Neural crest cell (in vitro differentiated cells): ENCODE results near the gene SRSF2. TPM values are rescaled to one million over a fixed set of nuclear protein-coding genes. Genes with fewer than 3 reads are reported as not detected.

ENCODE experiments used
- DNase-seq: peaks from one replicate; pipeline ENCODE4 v3.0.0; 2021; ENCODE audit warnings: low read depth, mixed read lengths, low spot score
- H3K27ac Mint-ChIP-seq: one replicate; pipeline ENCODE4 v1.8.0; 2021; ENCODE audit warnings: mild to moderate bottlenecking, mixed read lengths; ENCODE audit not compliant: unreplicated experiment
- H3K27me3 Mint-ChIP-seq: 2 replicates; pipeline ENCODE4 v1.8.0; 2021; ENCODE audit warnings: low read depth, mild to moderate bottlenecking, mixed read lengths
- H3K36me3 Mint-ChIP-seq: 2 replicates; pipeline ENCODE4 v1.8.0; 2021; ENCODE audit warnings: low read depth, mild to moderate bottlenecking, mixed read lengths
- H3K4me1 Mint-ChIP-seq: 2 replicates; pipeline ENCODE4 v1.8.0; 2021; ENCODE audit warnings: mixed read lengths
- H3K4me3 Mint-ChIP-seq: one replicate; pipeline ENCODE4 v1.8.0; 2021; ENCODE audit warnings: mild to moderate bottlenecking, mixed read lengths
- H3K9me3 Mint-ChIP-seq: 2 replicates; pipeline ENCODE4 v1.8.0; 2021; ENCODE audit warnings: mixed read lengths
- total RNA-seq: library from RNA; stranded (reverse); gene quantifications from 2 replicates; pipeline ENCODE4 v1.2.1, GENCODE V29; 2021
- TF ChIP-seq, protein P1 (sequence below): fragments of 200-600 bp; sonication (generic); conservative IDR thresholded peaks from 2 replicates; pipeline ENCODE4 v1.5.0; 2021; ENCODE audit warnings: antibody characterized with exemption, mild to moderate bottlenecking

The SRSF2 gene
- total RNA-seq, 1 donor from 2014 or later = 453 TPM

- Mint-ChIP-seq H3K4me3 (no peak overlapping the region), H3K4me1 (no peaks in the 10 kb centered on the region), H3K27ac (peak overlapping the region; percentile 32), H3K9me3 (peaks cover 2% of the 10 kb centered on the region), H3K36me3 (peaks cover 25% of the 10 kb centered on the region), H3K27me3 (no peaks in the 10 kb centered on the region)
- TF ChIP-seq, protein P1, sequence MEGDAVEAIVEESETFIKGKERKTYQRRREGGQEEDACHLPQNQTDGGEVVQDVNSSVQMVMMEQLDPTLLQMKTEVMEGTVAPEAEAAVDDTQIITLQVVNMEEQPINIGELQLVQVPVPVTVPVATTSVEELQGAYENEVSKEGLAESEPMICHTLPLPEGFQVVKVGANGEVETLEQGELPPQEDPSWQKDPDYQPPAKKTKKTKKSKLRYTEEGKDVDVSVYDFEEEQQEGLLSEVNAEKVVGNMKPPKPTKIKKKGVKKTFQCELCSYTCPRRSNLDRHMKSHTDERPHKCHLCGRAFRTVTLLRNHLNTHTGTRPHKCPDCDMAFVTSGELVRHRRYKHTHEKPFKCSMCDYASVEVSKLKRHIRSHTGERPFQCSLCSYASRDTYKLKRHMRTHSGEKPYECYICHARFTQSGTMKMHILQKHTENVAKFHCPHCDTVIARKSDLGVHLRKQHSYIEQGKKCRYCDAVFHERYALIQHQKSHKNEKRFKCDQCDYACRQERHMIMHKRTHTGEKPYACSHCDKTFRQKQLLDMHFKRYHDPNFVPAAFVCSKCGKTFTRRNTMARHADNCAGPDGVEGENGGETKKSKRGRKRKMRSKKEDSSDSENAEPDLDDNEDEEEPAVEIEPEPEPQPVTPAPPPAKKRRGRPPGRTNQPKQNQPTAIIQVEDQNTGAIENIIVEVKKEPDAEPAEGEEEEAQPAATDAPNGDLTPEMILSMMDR = no peak
- no peak for DNase-seq
Measured at GRCh38 chr17:76772842-76773525, 35.9 kb upstream of the SRSF2 start.

- Mint-ChIP-seq H3K27ac (no peak overlapping the region), H3K36me3 (peaks cover 25% of the 10 kb centered on the region), H3K4me1 (no peaks in the 10 kb centered on the region), H3K27me3 (no peaks in the 10 kb centered on the region), H3K4me3 (no peak overlapping the region), H3K9me3 (no peaks in the 10 kb centered on the region)
- TF ChIP-seq, protein P1 = no peak
- DNase-seq = no peak
Measured at GRCh38 chr17:76758570-76758969, 21.4 kb upstream of the SRSF2 start.

DNA sequence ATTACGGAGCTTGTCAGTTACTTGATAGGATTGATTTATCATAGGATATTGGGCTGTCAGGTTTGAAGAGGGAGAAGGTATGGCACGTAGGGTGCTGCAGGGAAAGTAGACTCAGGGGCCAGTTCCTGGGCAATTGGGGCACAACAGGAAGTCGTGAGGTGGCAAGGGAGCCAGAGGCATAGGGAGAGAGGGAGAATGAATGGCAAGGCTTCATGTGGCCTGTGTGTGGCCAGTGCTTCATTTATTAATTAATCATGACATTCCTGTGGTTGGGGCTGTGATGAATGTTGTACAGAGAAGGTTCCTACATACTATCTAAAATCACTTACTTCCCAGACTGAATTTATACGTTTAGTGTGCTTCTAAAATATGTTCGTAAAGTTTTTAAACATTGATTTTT lies 20.1 kb upstream of the SRSF2 start:
- H3K27ac Mint-ChIP-seq = no peak overlapping the region
- no peak overlapping the region for H3K4me3 Mint-ChIP-seq
- H3K36me3 Mint-ChIP-seq = peaks cover 20% of the 10 kb centered on the region

GRCh38 chr17:76755285-76755684 lies 18.2 kb upstream of the SRSF2 start:
- TF ChIP-seq, protein P1 = no peak
- Mint-ChIP-seq H3K27ac (no peak overlapping the region), H3K27me3 (no peaks in the 10 kb centered on the region), H3K4me1 (peaks cover 7% of the 10 kb centered on the region), H3K4me3 (no peak overlapping the region), H3K36me3 (peaks cover 14% of the 10 kb centered on the region), H3K9me3 (no peaks in the 10 kb centered on the region)
- DNase-seq = no peak

More for the DNA sequence above, 20.1 kb upstream of the SRSF2 start:
- no peak for DNase-seq
- Mint-ChIP-seq H3K9me3 (no peaks in the 10 kb centered on the region), H3K4me1 (peaks cover under 1% of the 10 kb centered on the region), H3K27me3 (no peaks in the 10 kb centered on the region)
- TF ChIP-seq, protein P1 = no peak

- Mint-ChIP-seq H3K4me3 (no peak overlapping the region), H3K9me3 (no peaks in the 10 kb centered on the region), H3K36me3 (peaks cover 9% of the 10 kb centered on the region), H3K27me3 (no peaks in the 10 kb centered on the region), H3K27ac (no peak overlapping the region), H3K4me1 (peaks cover 18% of the 10 kb centered on the region)
- DNase-seq = no peak
- TF ChIP-seq, protein P1 = no peak
Measured at GRCh38 chr17:76753061-76753961, 16.2 kb upstream of the SRSF2 start.
